Activated CD4-positive, alpha-beta T cell treated with anti-CD3 and anti-CD28 coated beads for 48 hours (primary cell): Measurements from ENCODE around the gene HMG20B.
"Not testable (repeated sequence)": the region's sequence is repeated elsewhere in the genome, so short reads cannot be mapped to it uniquely, and the experiment has no call there.

Experiments used
- DNase-seq: peaks from one replicate; pipeline ENCODE4 v3.0.0-alpha.2; 2020

HMG20B gene

DNA sequence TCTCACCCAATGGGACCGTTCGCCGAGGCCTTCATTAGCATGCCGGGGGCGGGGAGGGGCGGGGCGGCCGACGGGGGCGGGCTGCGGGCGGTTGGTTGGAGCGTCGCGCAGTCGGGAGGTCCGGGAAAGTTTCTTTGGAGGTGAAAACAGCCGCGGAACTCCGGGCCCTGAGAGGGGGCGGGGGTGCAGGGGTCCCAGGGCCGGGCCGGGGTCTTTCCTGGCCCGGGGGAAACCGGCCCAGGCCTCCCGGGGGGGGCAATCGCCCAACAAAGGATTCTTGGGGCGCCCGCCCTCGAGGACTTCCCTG lies at the start of gene HMG20B:
HMG20B (plus strand) TSS at position 90 of the 307 bp plus-strand sequence. CDS start 366 bp downstream, outside the sequence.
- DNase-seq: no peak

DNA sequence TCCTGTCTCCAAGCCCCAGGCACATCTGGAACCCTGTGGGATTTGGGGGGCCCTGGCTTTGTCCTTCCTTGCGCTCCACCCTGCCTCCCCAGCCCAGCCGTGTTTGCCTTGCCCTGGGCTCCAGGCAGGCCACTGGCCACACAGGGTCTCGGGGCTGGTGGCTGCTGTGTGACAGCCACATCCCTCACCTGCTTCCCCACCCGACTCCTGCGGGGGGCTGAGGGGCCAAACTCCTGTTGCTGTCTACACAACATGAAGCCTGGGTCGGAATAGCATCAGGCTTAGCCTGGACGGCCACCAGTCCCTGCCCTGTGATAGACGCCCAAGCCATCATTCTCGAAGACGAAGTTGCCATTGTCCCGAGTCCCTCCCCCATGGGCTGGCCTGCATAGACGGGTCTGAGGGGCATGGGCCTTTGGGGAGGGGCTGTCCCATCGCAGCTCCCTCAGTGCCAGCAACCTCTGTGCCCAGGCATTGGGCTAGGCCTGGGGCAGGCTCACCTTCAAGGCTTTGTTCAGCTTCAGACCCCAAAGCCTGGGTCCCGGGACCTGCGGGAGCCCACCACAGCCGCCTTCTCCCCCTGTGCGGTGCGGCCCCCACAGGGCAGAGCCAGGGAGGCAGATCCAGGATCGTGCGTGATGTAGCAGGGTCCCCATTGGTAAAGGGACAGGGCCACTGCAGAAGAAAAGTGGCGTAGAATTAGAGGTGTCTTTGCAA lies 49.2 kb upstream of the HMG20B start:
- DNase-seq: no peak

- no peak for DNase-seq
These were observed 48.5 kb upstream of the HMG20B start for GRCh38 chr19:3524078-3524842.

GRCh38 chr19:3524904-3525451 lies 47.8 kb upstream of the HMG20B start:
- DNase-seq: no peak

GRCh38 chr19:3526507-3527237 lies 46.1 kb upstream of the HMG20B start:
- DNase-seq: no peak

DNA sequence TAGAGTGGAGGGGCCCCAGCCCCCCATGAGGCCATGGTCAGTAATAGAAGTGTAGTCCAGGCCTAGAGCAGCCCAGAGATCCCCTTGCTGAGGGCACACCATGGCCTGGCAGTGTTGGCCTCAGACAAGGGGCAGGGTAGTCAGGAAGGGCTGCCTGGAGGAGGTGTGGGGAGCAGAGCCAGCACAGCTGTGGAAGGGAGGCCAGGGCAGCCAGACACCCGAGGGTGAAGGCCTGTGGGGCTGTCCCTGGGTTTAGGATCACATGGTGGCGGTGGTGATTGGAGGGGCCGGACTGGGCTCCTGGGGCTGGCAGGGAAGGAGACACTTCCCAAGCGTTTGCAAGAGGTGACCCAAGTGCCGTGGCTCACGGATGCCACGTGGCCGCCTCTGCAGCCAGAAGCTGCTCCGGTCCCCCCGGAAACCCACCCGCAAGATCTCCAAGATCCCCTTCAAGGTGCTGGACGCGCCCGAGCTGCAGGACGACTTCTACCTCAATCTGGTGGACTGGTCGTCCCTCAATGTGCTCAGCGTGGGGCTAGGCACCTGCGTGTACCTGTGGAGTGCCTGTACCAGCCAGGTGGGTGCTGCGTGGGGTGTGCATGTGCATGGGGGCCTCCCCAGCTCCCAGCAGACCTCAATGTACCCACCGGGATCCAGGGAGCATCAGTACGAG lies 45.4 kb upstream of the HMG20B start:
- DNase-seq: no peak

GRCh38 chr19:3528080-3528479 lies 44.7 kb upstream of the HMG20B start:
- no peak for DNase-seq

GRCh38 chr19:3528539-3529211 lies 44.1 kb upstream of the HMG20B start:
- no peak for DNase-seq

DNA sequence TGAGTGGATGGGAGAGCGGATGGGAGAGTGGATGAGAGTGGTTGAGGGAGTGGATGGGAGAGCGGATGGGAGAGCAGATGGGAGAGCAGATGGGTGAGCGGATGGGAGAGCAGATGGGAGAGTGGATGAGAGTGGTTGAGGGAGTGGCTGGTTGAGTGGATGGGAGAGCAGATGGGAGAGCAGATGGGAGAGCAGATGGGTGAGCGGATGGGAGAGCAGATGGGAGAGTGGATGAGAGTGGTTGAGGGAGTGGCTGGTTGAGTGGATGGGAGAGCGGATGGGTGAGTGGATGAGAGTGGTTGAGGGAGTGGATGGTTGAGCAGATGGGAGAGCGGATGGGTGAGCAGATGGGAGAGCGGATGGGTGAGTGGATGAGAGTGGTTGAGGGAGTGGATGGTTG lies 43.4 kb upstream of the HMG20B start:
- not testable (repeated sequence) for DNase-seq

DNA sequence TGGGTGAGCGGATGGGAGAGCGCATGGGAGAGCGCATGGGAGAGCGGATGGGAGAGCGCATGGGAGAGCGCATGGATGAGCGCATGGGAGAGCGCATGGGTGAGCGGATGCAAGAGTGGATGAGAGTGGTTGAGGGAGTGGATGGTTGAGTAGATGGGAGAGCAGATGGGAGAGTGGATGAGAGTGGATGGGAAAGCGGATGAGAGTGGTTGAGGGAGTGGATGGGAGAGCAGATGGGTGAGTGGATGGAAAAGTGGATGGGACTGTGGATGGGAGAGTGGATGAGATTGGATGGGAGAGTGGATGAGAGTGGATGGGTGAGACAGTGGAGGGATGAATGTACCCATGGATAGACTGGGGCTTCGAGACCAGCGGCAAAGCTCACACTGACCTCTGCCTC lies 42.4 kb upstream of the HMG20B start:
- no peak for DNase-seq

DNA sequence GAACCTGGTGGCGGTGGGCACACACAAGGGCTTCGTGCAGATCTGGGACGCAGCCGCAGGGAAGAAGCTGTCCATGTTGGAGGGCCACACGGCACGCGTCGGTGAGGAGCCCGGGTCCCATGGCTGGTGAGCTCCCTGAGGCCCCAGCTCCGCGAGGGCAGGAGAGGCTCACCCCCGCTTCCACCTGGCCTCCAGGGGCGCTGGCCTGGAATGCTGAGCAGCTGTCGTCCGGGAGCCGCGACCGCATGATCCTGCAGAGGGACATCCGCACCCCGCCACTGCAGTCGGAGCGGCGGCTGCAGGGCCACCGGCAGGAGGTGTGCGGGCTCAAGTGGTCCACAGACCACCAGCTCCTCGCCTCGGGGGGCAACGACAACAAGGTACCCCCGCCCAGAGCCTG lies 41.0 kb upstream of the HMG20B start:
- no peak for DNase-seq

DNA sequence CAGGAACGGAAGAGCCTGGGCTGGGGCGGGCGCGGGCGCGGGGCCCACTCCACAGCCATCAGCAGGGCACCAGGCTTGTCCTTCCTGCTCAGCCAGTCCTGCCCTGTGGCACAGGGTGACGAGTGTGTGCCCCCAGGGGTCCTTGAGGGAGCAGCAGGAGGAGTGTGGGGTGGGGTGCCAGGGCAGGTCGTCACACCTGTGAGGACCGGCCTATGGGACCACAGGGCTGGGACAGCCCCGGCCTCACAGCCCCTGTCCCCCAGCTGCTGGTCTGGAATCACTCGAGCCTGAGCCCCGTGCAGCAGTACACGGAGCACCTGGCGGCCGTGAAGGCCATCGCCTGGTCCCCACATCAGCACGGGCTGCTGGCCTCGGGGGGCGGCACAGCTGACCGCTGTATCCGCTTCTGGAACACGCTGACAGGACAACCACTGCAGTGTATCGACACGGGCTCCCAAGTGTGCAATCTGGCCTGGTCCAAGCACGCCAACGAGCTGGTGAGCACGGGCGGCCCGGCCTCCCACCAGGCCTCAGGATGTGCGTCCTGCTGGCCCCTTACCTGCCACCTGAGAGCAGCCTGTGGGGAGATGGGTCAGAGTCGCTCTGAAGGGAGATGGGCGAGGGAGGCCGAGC lies 40.5 kb upstream of the HMG20B start:
- no peak for DNase-seq

DNA sequence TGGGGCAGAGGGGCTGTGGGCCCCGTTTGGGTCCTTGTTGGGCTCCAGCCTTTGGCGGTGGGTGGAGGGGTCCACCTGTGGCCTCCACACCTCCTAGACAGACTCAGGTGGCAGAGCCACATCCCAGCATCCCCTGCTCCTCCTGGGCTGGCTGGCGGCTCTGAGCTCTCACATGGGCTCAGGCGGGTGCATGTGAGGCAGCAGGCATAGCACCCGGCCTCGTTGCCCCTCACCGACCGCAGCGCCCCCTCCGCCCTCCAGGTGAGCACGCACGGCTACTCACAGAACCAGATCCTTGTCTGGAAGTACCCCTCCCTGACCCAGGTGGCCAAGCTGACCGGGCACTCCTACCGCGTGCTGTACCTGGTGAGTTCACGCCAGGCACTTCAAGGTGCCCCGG lies 39.7 kb upstream of the HMG20B start:
- no peak for DNase-seq

GRCh38 chr19:3533563-3534216 lies 39.1 kb upstream of the HMG20B start:
- no peak for DNase-seq

DNA sequence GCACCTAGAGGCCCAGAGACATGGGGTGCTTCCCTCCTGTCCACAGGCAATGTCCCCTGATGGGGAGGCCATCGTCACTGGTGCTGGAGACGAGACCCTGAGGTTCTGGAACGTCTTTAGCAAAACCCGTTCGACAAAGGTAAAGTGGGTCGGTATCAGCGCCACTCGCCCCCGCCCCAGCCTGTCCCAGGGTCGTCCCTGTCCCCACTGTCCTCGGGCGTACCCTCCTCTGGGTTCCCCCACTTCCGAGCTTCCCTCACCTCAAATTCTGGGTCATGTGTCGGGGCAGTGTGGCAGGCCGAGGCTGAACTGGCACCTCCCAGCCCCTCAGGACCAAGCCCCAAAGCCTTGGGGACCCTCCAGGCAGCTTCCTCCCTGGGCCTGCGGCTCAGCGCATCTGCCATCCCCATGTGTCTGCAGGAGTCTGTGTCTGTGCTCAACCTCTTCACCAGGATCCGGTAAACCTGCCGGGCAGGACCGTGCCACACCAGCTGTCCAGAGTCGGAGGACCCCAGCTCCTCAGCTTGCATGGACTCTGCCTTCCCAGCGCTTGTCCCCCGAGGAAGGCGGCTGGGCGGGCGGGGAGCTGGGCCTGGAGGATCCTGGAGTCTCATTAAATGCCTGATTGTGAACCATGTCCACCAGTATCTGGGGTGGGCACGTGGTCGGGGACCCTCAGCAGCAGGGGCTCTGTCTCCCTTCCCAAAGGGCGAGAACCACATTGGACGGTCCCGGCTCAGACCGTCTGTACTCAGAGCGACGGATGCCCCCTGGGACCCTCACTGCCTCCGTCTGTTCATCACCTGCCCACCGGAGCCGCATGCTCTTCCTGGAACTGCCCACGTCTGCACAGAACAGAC lies 38.1 kb upstream of the HMG20B start:
- no peak for DNase-seq

GRCh38 chr19:3535235-3535535 lies 37.6 kb upstream of the HMG20B start:
- no peak for DNase-seq

DNA sequence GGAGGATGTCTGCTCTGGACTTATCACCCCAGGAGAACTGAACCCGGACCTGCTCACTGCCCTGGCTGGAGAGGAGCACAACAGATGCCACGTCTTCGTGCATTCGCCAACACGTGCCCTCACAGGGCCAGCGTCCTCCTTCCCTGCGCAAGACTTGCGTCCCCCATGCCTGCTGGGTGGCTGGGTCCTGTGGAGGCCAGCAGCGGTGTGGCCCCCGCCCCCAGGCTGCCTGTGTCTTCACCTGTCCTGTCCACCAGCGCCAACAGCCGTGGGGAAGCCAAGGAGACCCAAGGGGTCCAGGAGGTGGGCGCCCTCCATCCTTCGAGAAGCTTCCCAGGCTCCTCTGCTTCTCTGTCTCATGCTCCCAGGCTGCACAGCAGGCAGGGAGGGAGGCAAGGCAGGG lies 37.2 kb upstream of the HMG20B start:
- no peak for DNase-seq

GRCh38 chr19:3535981-3536380 lies 36.8 kb upstream of the HMG20B start:
- no peak for DNase-seq

DNA sequence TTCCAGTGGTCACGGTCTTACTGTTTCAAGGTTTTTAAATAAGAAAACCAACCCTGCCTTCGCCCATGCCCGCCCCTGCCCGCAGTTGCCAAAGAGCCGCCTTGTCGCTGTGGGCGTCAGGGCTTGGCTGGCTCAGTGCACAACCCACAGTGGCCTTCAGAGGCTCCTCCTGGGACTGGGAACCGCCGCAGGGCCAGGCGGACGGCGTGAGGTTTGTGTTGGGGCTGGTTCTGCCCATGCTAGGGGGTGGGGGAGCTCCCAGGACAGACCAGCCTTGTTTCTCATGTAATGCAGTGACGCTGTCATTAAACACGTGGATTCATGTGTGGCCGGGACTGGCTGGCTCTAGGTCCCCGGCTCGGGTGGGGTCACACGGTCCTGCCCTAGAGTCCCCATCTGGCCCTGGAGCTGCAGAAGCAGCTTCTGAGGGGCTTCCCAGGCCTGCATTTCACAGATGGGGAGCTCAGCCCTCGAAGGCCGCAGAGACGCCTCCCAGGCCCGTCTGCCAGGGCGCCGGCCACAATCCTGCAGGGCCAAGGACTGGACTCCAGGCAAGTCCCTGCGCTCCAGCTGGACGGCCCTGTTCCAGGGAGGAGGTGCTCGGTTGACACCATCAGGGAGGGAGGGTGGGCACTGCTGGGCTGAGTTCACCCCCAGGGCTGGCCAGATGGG lies 36.2 kb upstream of the HMG20B start:
- DNase-seq: no peak

GRCh38 chr19:3537101-3537437 lies 35.7 kb upstream of the HMG20B start:
- no peak for DNase-seq
